T47D (cell line): ENCODE data around the gene LRRC23.
"Not testable (repeated sequence)": the region's sequence is repeated elsewhere in the genome, so short reads cannot be mapped to it uniquely, and the experiment has no call there.

Experiments used
- DNase-seq, 2 experiments: peaks; one replicate each; pipeline versions ENCODE4 v3.0.0 to v3.0.0-alpha.2; 2011 to 2012; ENCODE audit warnings: low read depth in 1 of 2, low spot score in 1 of 2
- JUND ChIP-seq: IDR thresholded peaks from 2 replicates; pipeline ENCODE4 v1.6.1; 2012; ENCODE audit warnings: low read depth
- in situ Hi-C: cut with HindIII; loops from 2 replicates; pipeline ENCODE4 v1.10.0; 2016; ENCODE audit warnings: low sequenced_read_pairs, low pct_unique_long_range_greater_than_20kb

Gene LRRC23

GRCh38 chr12:6904280-6905276 is at the start of gene LRRC23:
TSS of gene LRRC23 (plus strand) at chr12:6904822. CDS start at chr12:6905634, 812 bp downstream.
- in situ Hi-C loops = no loop called here

GRCh38 chr12:6855322-6855721 is 49.3 kb upstream of the LRRC23 start:
- in situ Hi-C loops = no loop called here
- TF ChIP-seq JUND = no peak
- DNase-seq = no peak

More at GRCh38 chr12:6904280-6905276, at the start of gene LRRC23:
- DNase-seq = peak; percentile 54 to 92
- TF ChIP-seq JUND = no peak

- no peak for TF ChIP-seq JUND
- no peak for DNase-seq
- in situ Hi-C loops = no loop called here
These were observed 45.8 kb upstream of the LRRC23 start for GRCh38 chr12:6858799-6859198.

- no peak for DNase-seq
- no peak for TF ChIP-seq JUND
- in situ Hi-C loops = no loop called here
These were observed 44.5 kb upstream of the LRRC23 start for GRCh38 chr12:6860116-6860515.

GRCh38 chr12:6860942-6861341 is 43.7 kb upstream of the LRRC23 start:
- no peak for DNase-seq
- in situ Hi-C loops = no loop called here
- no peak for TF ChIP-seq JUND

- no peak for TF ChIP-seq JUND
- DNase-seq = no peak
- in situ Hi-C loops = no loop called here
These were observed 43.2 kb upstream of the LRRC23 start for GRCh38 chr12:6861391-6861790.

GRCh38 chr12:6863033-6863432 is 41.6 kb upstream of the LRRC23 start:
- in situ Hi-C loops = no loop called here
- TF ChIP-seq JUND = no peak
- no peak for DNase-seq

GRCh38 chr12:6863586-6864321 is 40.9 kb upstream of the LRRC23 start:
- in situ Hi-C loops = no loop called here
- TF ChIP-seq JUND = no peak
- DNase-seq = no peak

- DNase-seq, in situ Hi-C loops: not testable (repeated sequence)
These were observed 39.3 kb upstream of the LRRC23 start for GRCh38 chr12:6865307-6865706.

- TF ChIP-seq JUND = no peak
- in situ Hi-C loops = no loop called here
- no peak for DNase-seq
These were observed 38.3 kb upstream of the LRRC23 start for GRCh38 chr12:6866163-6866919.

- in situ Hi-C loops = no loop called here
- no peak for TF ChIP-seq JUND
- no peak for DNase-seq
These were observed 37.7 kb upstream of the LRRC23 start for GRCh38 chr12:6866920-6867412.
